GM18507 (cell line): Measurements from ENCODE around the gene FAM53A.

Experiments used
- DNase-seq: peaks from one replicate; pipeline ENCODE4 v3.0.0; 2011; ENCODE audit warnings: low read depth; ENCODE audit not compliant: insufficient read length; ENCODE audit errors: extremely low spot score
- FAIRE-seq: peaks from 2 replicates; lab custom pipeline; 2011; peaks lifted over from hg19 to GRCh38; lab: Jason Lieb, UNC

FAM53A gene

DNA sequence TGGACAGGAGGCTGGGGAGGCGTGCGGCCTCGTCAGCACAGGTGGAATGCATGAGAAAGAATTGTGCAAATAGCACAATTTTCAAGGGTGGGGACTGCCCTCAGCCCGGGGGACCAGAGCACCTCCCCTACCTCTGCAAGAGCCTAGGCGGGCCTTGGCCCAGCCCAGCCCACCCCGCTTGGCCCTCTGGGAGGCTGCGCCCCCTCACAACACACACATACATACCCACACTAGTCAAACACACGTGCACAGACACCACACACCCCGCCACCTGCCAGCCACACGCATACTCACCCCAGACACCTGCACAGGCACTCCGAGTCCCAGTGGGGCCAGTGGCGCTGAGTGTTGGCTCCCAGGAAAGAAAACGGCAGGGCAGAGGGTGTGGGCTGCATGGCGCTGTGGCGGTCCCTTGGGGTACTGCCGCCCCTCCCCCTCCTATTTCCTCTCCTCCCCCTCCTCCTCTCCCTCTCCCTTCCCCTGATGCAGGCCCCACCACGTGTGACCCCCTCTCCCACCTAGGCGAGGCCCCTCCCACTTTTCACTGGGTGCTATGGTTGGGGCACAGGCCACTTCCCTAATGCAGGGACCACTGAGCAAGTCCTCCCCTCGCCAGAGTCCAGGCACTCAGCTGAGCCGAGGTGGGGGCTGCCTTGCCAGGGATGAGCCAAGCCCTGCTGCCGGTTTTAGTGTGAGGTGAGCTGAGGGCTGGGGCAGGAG is 84.5 kb downstream of the FAM53A start:
- no peak for FAIRE-seq
- DNase-seq = no peak

DNA sequence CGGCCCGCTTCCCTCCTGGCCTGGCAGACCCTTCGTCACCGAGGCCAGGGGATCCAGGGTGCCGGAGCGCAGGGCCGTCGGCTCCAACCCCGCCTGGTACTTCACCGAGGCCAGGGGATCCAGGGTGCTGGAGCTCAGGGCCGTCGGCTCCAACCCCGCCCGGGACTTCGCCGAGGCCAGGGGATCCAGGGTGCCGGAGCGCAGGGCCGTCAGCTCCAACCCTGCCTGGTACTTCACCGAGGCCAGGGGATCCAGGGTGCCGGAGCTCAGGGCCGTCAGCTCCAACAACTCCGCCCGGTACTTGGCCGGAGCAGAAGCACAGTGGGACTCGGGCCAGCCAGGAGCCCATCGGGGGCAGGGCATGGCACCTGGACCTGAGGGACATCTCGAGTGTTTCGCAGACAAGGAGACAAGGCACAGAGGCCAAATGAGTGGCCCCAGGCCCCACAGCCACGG is 85.1 kb downstream of the FAM53A start:
- no peak for FAIRE-seq
- no peak for DNase-seq

DNA sequence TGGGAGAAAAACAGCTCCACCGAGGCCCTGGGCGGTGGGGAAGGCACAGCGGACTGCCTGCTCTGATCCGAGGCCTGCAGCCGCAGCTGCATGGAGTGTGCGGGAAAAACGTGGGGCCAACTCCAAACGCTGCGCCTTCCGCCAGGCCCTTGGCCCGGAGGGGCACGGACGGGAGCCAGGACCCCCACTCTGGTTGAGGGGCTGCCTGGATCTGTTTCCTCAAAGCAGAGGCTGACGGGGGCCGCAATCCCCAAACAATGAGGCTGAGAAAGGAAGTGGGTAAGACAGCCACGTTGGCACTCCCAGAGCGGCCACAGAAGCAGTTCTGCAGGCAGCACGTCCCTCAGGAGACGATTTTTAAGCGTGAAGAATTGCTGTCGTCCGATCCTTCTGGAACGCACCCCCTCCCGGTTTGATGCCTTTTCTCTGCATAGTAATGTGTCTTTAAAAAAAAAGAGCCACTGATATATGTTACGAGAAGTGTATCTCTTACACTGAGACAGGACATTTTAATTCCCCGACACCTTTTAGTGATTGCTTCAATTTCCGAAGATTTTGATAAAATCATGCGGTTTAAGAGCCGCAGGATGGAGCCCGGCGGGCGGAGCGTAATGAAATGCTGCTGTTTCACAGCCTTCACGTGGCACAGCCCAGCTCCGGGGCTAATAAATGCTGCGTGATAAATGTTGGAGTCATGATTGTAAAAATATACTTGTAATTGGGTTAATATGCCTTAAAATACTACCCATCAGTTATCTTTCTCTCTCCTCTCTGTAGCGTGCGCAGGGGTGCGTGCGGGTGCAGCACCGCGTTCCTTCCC is 85.7 kb downstream of the FAM53A start:
- FAIRE-seq (no peak), DNase-seq (no peak)

DNA sequence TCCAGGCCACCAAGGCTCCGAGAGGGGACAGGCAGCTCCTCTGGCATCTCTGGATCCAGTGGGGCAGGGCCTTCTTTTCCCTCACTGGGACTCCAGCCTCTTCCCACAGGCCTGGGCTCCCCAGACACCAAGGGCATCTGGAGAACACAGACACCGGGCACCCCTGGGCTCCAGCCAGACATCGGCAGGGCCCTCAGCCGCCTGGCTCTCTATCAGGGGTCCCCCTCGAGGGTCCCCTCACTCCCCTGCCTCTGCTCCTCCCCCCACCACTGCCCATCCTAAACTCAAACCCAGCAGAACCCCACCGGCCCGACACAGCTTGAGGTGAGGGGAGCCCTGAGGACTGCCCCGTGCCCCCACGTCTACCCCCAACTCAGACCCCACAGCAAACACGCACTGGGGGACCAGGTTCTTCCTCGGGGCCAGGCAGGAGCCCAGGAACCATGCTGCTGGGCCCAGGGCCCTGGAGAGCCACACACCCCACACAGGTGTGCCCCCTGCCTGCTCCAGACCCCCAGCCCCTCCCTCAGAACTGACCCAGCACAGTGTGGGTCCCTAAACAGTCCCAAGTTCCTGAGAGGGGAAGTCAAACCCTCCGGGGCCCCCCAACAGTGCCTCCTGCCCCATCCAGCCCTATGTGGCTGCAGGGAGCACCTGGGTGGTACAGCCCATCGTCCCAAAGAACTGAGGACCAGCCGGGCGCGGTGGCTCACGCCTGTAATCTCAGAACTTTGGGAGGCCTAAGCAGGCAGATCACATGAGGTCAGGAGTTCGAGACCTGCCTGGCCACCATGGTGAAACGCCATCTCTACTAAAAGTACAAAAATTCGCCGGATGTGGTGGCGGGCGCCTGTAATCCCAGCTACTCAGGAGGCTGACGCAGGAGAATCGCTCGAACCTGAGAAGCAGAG is 86.8 kb downstream of the FAM53A start:
- FAIRE-seq = no peak
- DNase-seq = no peak

DNA sequence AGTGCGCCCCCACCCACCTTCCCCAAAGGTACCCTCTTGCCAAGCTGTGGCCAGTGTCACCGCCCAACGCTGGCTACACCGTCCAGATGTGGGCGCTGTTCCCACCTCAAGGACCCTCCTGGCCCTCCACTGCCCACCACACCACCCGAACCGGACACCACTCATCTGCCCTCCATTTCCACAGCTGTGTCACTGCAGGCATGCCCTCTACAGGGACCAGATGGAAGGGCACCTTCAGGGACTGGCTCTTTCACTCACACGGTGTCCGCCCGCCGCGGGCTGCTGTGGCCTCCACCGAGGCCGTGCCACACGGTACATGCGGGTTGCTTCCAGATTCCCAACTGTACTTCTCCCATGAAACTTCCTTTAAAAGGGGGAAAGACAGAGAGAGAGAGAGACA is 87.7 kb downstream of the FAM53A start:
- DNase-seq = no peak
- FAIRE-seq = no peak

DNA sequence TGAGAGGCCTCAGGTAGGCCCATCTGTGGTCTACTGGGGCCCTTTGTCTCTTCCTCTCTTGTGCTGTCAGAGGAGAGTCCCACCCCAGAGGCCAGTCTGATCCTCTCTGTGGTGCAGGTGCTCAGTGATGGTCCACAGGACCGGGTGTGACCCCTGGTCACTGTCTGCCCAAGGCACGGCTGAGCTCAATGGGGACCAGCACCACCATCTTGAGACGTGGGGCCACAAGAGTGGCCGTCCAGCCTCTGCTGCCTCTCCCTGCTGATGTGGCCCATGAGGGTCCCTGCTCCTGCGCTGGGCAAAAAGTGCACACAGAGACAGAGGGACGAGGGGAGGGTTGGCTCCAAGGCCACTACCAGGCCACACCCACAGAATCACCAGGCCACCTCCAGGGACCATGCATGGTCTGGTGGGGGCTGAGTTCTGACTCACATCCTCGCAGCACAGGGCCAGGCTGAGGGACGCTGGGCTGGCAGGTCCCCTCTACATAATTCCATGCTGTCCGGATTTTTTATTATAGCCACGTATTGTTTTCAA is 88.3 kb downstream of the FAM53A start:
- DNase-seq (no peak), FAIRE-seq (no peak)

DNA sequence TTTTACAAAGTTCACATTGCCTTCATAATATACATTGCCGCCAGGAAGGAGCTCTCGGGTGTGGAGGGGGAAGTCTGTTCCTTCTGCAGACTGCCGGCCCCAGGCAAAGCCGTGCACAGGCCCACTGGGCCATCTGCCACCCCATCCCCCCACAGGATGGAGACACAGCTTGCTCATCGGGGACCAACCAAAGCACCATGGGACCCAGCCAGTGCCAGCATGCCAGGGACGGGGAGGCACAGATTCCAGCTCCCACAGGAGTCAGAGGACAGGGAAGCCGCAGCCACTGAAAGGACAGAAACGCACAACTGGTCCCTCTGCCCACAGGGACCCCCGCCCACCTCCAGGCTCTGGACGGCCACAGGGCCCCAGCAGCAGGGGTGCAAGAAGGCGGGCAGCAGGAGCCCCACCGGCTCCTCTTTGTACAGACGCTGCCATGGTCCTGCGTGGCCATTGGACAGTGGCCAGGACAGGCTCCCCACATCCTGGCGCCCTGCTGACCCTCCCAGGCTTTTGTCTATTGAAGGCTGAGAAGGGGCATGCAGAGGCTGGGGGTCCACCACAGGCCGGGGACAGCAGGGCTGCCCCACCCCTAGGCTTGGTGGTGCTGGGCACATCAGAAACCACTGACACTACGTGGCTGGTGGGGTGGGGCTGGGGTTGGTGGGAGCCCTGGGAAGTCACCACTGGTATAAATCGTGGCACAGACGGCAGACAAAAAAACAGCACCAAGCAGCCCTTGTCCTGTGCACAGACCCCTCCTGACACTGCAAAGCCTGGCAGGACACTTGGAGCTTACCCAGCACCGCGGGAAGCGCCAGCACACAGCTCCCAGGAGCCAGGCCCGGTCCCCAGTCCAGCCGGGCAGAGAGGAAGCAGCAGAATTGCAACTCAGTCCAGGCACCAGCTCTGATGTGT is 89.0 kb downstream of the FAM53A start:
- DNase-seq (no peak), FAIRE-seq (no peak)

DNA sequence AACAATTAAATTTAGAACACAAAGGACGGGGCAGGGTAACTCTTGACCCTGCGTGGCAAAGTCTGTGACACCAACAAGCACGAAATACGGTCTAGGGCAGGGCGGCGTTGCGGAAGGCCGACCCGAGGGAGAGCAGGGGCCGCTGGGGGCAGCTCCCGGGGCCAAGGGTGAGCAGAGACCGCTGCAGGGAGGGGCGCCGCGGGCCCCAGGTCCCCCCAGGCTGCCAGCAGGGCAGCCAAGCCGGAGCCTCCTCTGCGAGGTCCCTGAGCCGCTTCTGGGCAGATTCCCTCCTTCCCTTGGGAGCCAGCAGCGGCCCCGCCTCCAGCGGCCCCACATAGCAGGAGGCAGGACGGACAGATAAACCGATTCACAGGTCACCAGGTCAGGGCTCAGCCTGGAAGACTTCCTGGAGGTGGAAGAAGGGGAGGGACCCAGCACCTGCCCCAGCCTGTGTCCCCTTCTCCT is 90.2 kb downstream of the FAM53A start:
- FAIRE-seq (no peak), DNase-seq (no peak)

DNA sequence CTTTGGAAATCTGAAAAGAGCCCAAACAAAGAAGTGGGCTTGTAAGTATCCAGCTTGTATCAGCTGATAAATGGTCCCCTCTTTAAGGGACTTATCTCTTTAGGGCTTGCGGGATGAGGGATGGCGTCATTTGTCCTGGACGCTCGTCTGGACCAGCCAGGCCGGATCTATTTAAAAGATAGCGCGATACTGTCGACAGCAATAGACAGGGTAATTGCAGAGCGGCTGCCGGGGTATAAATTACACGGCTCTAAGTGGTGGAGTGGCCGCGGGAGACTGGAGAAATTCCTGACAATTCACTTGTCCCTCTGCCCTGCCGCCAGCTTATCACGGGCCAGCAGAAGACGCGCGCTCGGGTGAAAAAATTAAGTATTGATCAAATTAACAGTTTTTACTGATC is 90.7 kb downstream of the FAM53A start:
- FAIRE-seq = no peak
- DNase-seq = no peak

DNA sequence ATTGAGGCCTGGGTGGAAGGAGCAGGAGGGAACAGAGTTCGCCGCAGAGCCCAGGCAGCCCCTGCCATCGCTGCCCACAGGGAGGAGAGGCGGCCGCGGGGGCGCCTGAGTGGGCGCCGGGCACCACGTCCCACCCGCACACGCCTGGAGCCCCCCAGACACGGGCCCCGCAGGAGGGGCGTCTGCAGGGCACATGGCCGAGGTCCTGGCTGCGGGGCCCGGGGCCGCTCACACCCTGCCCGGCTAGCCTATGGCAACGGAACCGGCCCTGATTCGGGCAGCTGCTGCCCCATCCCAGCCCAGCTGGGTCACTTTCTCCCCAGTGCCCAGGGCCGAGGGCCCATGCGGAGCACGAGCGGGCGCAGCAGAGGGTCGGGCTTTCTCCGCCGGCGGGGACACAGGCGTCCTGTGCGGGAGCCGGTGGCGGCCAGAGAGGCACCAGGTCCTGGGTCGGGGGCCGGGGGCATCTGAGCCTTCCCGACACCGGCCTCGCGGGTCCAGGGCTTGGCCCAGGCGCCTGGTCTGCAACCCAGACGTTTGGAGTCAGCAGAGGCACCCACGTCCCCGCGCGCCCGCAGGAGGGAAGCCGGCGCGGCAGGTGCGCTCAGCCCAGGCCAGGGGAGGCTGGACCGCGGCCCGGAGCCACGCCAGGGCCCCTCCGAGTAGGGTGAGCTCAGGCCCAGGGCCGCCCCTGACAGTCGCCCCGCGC is 91.2 kb downstream of the FAM53A start:
- no peak for FAIRE-seq
- no peak for DNase-seq

DNA sequence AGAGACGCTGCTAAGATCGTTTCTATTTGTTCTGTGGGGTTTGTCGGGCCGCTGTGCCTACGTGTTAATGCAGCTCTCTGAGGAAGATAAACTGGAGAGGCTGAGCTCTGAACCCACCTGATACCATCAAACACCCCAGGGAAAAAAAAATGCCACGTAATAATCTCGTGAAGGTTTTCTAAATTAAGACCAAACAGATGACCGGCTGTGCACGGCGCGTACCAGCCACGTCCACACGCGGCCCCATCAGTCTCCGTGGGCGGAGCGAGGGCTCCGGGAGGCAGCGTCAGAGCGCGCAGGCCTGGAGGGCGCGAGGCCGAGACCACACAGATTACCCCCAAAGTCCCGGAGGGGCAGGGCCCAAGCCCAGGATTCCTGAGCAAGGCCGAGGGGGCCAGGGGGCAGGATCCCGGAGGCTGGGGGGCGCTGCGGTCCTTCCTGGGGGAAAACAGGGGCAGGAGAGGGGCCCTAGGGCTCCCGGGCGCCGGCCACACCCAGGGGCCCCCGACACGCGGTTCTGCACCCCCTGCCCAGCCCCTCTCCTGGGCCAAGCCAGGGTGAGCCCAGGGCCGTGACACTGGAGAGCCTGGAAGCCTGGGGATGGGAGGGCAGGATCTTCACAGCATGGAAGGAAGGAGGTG is 91.9 kb downstream of the FAM53A start:
- DNase-seq (no peak), FAIRE-seq (no peak)

DNA sequence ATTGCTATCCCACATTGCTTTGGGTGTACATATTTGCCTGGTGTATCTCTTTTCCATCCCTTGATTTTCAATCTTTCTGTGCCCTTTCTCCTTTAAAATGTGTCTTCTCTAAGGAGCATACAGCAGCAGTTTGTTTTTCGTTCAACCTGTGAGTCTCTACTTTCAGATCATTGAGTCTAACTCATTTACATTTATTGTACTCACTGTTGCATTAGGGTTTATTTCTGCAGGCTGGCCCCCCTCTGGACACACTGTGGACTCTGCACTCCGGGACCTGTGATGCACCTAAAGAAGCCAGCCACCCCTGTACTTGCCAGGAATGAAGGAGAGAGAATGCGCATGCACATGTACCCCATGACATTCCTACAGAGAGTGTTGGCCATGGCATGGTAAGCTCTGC is 93.0 kb downstream of the FAM53A start:
- DNase-seq = no peak

DNA sequence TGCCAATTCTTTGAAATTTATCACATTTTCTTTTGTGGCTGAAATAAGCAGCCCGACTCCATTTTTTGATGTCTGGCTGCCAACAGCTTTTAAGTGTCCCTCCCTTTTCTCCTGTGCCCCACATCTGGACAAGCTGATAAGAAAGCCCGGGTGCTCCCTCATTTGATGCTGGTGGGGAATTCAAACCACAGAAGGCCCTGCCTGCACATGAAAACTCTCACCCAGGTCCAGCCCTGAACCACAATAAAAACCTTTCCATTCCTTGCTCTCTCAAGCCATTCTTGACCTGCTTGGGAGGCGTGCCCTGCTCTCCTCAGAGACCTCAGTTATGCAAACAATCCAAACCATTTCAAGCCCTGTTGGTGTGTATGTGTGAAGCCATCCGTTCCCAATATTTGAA is 93.9 kb downstream of the FAM53A start:
- no peak for FAIRE-seq
- no peak for DNase-seq

More for the DNA sequence above, 93.0 kb downstream of the FAM53A start:
- no peak for FAIRE-seq
